ENCODE data around the gene ADAM12.

The ADAM12 gene

GRCh38 chr10:126214679-126215078 is 173.6 kb downstream of the ADAM12 start:
- H3K4me3 ChIP-seq (ENCODE audit: low read depth, low read length): no peak overlapping the region
- in situ Hi-C loops (cut with HindIII; ENCODE audit: low sequenced_read_pairs): no loop called here
- no peak for TF ChIP-seq CTCF (IDR thresholded peaks at IDR 0.05; ENCODE audit: low read depth, low read length, missing control alignments)
- no peak for DNase-seq (ENCODE audit: low read depth)

- no peak overlapping the region for H3K4me3 ChIP-seq (ENCODE audit: low read depth, low read length)
- no peak for DNase-seq (ENCODE audit: low read depth)
- in situ Hi-C loops (cut with HindIII; ENCODE audit: low sequenced_read_pairs): no loop called here
- no peak for TF ChIP-seq CTCF (IDR thresholded peaks at IDR 0.05; ENCODE audit: low read depth, low read length, missing control alignments)
These were observed 174.3 kb downstream of the ADAM12 start for GRCh38 chr10:126214021-126214420.

DNA sequence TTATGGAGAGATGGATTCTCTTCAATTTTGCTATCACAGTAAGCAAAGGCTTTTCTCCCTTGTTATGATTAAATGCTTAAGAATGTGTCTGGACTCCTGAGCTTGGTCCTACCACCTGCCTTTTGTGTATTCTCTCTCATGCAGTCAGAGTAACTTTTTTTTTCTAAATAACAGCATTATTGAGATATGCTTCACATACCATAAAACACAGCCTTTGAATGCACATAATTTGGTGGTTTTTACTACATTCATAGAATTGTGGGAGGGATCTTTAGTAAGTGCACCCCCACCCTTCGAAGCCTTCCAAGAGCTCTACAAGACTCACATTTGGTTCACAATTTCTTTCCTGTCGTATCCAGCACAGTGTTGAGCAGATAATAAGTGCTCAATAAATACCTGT is 175.5 kb downstream of the ADAM12 start:
- in situ Hi-C loops (cut with HindIII; ENCODE audit: low sequenced_read_pairs): no loop called here
- TF ChIP-seq CTCF (IDR thresholded peaks at IDR 0.05; ENCODE audit: low read depth, low read length, missing control alignments): no peak
- DNase-seq (ENCODE audit: low read depth): no peak
- no peak overlapping the region for H3K4me3 ChIP-seq (ENCODE audit: low read depth, low read length)

DNA sequence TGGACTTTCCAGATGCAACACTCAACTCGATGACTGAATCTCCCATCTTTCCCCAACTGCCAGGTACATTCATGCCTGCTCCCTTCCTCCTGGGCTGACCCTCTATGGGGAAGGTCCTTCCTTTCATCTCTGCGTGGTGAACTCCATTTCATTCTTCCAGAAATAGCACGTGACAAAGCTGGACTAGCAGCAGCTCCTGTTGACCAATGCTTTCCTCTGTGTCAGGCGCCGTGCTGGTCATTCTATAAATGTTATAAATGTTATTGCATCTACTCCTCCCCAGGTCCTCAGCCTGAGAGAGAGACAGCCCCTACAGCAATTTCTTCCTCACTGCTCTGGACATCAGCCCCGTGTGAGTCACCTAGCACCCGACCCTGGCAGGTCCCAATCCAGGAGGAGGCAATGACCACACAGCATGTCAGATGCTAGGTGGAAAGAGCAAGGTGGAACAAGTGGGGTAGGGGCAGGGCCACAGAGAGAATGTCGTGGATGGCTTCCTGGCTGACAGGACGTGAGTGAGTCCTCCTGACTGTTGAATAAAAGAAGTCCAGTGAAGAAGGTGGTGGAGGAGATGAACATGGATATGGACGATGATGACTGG is 178.1 kb downstream of the ADAM12 start:
- TF ChIP-seq CTCF (IDR thresholded peaks at IDR 0.05; ENCODE audit: low read depth, low read length, missing control alignments): no peak
- no peak for DNase-seq (ENCODE audit: low read depth)
- H3K4me3 ChIP-seq (ENCODE audit: low read depth, low read length): no peak overlapping the region
- in situ Hi-C loops (cut with HindIII; ENCODE audit: low sequenced_read_pairs): no loop called here

GRCh38 chr10:126209451-126209850 is 178.8 kb downstream of the ADAM12 start:
- DNase-seq (ENCODE audit: low read depth): no peak
- in situ Hi-C loops (cut with HindIII; ENCODE audit: low sequenced_read_pairs): loop anchor here (5.0 kb wide), 1 partner anchor 33 kb away; no protein-coding TSS in a partner anchor
- no peak for TF ChIP-seq CTCF (IDR thresholded peaks at IDR 0.05; ENCODE audit: low read depth, low read length, missing control alignments)
- H3K4me3 ChIP-seq (ENCODE audit: low read depth, low read length): no peak overlapping the region

GRCh38 chr10:126208726-126209302 is 179.5 kb downstream of the ADAM12 start:
- in situ Hi-C loops (cut with HindIII; ENCODE audit: low sequenced_read_pairs): loop anchor here (5.0 kb wide), 1 partner anchor 33 kb away; no protein-coding TSS in a partner anchor
- no peak for TF ChIP-seq CTCF (IDR thresholded peaks at IDR 0.05; ENCODE audit: low read depth, low read length, missing control alignments)
- H3K4me3 ChIP-seq (ENCODE audit: low read depth, low read length): no peak overlapping the region
- DNase-seq (ENCODE audit: low read depth): no peak
